ENCODE data around the gene OLFM2.
"Not testable (repeated sequence)": the region's sequence is repeated elsewhere in the genome, so short reads cannot be mapped to it uniquely, and the experiment has no call there.

Gene OLFM2

GRCh38 chr19:9827289-9828238 lies 108.8 kb downstream of the OLFM2 start, which contains the start of gene UBL5:
Gene UBL5 (plus strand): TSS chr19:9827918. CDS start chr19:9828338, 420 bp downstream.
- DNase-seq = peak; percentile 80

GRCh38 chr19:9823816-9824215 lies 112.5 kb downstream of the OLFM2 start:
- no peak for DNase-seq

- not testable (repeated sequence) for DNase-seq
These were observed 116.3 kb downstream of the OLFM2 start for GRCh38 chr19:9820034-9820433.

- DNase-seq = no peak
These were observed 116.8 kb downstream of the OLFM2 start for GRCh38 chr19:9819596-9819909.

- peak; percentile 100 for DNase-seq
These were observed 117.3 kb downstream of the OLFM2 start, which contains the start of gene FBXL12 for GRCh38 chr19:9818734-9819595. Gene FBXL12 (minus strand): TSS chr19:9819079. CDS start chr19:9818813, 266 bp downstream.

- no peak for DNase-seq
These were observed 118.1 kb downstream of the OLFM2 start for GRCh38 chr19:9818175-9818733.

- DNase-seq = no peak
These were observed 125.2 kb downstream of the OLFM2 start for GRCh38 chr19:9811139-9811538.

GRCh38 chr19:9808855-9809824 lies 127.2 kb downstream of the OLFM2 start:
- no peak for DNase-seq

GRCh38 chr19:9806803-9807202 lies 129.5 kb downstream of the OLFM2 start:
- no peak for DNase-seq

All from T-helper 9 cell (primary cell).